GM19025 (cell line): ENCODE measurements around the gene DLL3.

ENCODE experiments used
- ATAC-seq: cut with Tn5 transposase; IDR thresholded peaks from one replicate; pipeline ENCODE4 v1.9.1; 2021; ENCODE audit warnings: mild to moderate bottlenecking, low read depth, moderate library complexity; ENCODE audit not compliant: unreplicated experiment

The DLL3 gene

DNA sequence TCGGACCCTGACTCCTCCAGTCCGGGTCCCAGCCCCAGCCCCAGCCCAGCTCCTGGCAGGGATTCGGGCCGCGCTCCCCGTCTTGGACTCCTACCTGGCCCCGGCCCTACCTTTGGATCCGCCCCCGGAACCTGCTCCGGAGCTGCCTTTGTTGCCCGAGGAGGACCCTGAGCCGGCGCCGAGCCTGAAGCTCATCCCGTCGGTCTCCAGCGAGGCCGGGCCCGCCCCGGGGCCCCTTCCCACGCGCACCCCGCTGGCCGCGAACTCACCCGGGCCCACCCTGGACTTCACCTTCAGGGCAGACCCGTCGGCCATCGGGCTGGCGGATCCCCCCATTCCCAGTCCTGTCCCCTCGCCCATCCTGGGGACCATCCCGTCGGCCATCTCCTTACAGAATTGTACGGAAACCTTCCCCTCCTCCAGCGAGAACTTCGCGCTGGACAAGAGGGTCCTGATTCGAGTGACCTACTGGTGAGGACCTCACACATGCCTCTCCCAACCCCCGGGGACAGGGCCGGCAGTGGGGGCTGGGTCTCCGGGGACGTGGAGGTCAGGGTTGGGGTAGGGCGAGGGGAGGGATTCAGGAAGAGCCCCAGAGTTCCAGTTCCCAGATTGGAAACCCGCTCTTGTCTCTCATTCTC, 16.9 kb downstream of the DLL3 start:
- no peak for ATAC-seq

DNA sequence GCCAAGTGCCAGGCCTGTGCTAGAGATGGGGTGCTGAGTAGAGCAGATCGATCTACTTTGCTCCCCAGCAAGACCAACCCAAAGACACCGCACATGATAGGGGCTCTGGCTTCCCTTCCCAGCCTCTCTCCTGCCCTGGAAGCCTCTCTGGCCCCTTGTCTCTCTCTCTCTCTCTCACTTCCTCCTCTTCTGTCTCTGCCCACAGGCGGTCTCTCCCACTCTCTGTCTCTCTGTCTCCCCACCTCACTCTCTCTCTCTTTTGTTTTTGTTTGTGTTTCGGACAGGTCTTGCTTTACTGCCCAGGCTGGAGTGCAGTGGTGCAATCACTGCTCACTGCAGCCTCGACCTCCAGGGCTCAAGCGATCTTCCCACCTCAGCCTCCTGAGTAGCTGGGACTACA, 17.5 kb downstream of the DLL3 start:
- ATAC-seq, result no peak

DNA sequence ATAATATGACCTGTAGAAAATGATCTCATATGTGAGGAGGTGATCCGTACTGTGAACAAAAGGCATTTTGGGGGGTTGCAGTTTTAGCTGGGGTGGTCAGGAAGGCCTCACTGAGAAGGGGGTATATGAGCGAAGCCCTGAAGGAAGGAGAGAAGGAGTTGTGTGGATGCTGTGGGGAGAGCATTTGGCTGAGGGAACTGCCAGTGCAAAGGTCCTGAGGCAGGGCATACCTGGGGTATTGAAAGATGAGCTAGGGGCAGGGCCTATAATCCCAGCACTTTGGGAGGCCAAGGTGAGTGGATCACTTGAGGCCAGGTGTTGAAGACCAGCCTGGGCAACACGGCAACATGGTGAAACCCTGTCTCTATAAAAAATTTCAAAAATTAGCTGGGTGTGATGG, 18.7 kb downstream of the DLL3 start:
- no peak for ATAC-seq

DNA sequence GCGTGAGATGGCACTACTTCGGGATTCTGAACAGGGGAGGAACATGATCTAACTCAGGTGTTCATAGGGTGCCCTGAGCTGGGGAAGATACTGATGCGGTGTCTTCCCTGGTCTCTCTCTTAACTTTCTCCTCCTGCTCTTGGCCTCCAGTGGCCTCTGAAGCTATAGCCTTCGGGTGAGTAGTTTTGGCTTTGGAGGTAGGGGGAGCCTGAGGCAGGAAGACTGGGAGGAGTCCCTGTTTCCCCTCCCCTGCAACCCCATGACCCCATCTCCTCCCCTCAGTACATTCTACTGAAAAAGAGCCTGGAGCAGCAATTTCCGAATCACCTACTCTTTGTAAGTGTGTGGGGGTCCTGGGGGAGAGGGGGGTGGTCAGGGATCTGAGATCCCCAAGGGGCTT, 19.7 kb downstream of the DLL3 start:
- ATAC-seq, result no peak

DNA sequence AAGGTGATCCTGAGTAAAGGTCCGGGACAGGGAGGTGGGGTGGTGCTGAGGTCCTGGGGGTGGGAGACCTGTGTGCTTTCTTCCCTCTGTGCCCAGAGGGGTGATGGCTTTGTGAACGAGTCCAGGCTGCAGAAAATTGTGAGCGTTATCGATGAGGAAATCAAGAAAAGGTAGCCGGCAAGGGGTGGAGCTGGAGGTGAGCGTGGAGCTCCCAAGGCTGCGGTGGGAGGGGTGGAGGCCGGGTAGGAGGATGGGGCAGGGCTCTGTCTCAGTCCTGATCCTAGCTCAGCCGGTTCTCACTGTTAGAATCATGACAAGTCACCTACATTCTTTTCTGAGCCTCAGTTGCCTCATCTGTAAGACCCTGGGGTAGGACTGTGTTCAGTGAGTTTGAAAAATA, 20.2 kb downstream of the DLL3 start:
- no peak for ATAC-seq

DNA sequence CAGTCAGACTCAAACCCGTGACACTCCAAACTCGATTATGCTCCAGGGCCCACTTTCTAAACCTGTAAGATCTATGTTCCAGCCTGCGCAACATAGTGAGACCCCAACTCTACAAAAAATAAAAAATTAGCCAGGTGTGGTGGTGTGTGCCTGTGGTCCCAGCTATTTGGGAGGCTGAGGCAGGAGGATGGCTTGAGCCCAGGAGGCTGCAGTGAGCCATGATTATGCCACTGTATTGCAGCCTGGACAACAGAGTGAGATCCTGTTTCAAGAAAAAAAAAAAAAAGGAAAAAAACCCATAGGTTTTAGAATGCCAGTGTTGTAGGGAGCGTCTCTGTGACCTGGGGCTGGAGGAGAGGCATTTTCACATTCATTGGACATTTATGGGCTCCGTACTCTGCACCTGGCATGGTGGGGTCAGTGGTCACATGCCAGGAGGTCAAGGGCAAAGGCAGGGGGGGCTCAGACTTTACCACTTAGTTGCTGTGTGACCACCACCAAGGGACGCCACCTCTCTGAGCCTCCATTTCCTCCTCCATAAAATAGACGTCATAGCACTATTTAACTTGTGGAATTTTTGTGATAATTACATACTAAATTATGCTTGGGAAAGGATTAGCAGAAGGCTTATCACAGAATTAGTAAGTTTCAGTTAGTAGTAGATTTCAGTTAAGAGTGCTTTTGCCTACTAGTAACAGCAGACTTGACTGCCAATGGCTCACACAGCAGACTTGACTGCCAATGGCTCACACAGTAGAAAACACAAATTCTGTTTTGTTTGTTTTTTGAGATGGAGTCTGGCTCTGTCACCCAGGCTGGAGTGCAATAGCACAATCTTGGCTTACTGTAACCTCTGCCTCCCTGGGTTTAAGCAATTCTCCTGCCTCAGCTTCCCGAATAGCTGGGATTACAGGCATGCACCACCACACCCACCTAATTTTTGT, 22.1 kb downstream of the DLL3 start:
- ATAC-seq, result no peak

DNA sequence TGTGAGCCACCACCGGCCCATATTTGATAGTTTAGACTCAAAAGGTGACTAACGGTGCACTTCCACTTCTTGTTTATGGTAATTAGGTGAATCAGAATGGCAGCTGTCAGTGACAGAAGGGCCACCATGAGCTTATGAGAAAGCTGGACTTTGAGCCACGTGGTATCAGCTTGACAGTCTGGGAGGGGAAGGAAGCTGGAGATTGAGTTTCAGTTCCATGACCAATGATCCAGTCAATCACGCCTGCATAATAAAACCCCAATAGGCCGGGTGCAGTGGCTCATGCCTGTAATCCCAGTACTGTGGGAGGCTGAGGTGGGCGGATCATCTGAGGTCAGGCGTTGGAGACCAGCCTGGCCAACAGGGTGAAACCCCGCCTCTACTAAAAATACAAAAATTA, 25.7 kb downstream of the DLL3 start:
- no peak for ATAC-seq

DNA sequence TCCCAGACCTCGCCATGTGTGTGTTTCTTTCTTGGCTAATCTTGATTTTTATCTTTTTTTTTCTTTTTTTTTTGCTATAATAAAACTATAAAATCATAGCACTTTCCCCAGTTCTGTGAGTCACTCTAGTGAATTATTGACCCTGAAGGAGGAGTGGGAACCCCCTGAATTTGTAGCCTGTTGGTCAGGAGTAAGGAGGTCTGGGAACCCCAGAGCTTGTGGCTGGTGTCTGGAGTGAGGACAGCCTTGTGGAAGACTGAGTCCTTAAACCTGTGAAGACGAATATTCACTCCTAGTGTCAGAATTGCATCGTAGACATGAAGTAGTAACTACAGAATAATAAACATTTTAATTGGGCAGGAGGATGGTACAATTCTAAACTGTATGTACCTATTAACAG, 26.5 kb downstream of the DLL3 start:
- no peak for ATAC-seq

DNA sequence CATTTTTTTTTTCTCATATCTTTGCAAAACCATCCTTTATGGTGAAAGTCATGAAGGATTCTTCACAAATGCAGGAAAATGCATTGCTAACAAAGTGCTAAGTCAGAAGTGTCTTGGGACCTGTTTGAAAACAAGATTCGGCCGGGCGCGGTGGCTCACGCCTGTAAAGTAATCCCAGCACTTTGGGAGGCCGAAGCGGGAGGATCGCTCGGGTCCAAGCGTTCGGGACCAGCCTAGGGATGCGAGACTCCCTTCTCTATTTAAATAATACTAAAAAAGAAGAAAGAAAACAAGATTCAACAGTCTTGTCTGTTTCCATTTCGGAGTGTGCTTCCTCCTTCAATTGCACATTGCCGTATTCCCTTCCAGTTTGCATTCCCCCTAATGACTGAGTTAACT, 33.1 kb downstream of the DLL3 start:
- no peak for ATAC-seq

DNA sequence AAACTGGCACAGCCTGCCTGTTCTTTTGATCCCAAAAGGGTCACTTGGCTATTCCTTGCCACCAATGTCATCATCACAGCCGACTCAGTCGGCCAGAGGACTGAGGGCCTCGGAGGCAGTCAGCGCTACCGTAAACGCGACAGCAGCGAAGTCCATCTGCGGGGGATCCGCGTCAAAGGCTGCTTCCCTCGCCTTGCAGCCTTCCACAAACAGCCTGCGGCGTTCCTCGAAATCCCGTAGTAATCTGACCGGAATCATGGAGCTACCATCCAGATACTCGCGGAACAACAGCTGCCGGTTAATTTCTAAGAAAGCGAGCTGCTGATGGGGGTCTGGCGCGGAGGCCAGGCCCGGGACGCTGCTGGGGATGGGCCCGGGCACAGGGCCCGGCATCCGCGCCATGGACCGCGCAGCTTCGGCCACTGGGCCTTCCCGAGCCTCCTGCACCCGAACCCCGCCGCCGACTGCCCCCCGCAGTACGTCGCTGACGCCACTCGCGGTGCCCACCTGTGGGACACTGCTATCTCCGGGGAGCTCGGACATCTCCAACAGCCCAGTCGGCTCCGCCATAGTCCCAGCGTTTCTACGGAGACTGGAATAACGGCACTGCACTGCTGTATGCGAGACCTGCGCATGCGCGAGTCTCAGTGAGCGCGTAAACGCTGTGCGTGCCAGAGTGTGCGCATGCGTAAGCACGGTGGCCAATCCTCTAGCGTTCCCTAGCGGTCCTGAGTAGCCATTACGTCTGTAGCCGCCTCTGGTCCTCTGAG, 33.7 kb downstream of the DLL3 start, which contains the start of gene EID2B:
Gene EID2B, minus strand, starts transcription at position 620 of the 770 bp plus-strand sequence. Its CDS starts 50 bp downstream, at position 570.
- peak; percentile 84 for ATAC-seq

DNA sequence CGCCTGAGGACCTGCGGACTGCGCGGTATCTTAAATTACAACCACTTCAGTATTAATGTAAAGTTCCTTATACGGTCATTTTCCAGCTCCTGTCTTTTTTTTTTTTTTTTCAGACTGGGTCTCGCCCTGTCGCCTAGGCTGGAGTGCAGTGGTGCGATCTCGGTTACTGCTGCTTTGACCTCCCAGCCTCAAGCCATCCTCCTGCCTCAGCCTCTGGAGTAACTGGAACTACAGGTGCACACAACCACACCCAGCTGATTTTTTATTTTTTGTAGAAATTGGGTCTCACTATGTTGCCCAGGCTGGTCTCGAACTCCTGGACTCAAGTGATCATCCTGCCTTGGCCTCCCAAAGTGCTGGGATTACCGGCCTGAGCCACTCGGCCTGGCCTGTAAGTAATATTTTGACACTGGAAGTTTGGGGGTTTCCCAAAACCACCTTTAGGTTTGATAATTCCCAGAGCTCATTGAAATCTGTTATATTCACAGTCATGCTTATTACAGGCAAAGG, 34.3 kb downstream of the DLL3 start:
- ATAC-seq, result no peak

DNA sequence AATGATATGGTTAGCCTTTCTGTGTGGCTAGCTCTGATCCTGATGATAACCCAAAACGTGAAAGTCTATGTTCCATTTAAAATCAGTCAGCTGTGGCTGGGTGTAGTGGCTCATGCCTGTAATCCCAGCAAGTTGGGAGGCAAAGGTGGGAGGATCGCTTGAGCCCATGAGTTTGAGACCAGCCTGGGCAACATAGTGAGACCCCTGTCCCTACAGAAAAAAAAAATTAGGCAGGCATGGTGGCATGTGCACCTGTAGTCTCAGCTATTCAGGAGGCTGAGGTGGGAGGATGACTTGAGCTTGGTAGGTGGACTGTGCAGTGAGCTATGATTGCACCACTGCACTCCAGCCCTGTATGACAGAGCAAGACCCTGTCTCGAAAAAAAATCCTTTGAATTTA, 35.0 kb downstream of the DLL3 start:
- ATAC-seq, result no peak

DNA sequence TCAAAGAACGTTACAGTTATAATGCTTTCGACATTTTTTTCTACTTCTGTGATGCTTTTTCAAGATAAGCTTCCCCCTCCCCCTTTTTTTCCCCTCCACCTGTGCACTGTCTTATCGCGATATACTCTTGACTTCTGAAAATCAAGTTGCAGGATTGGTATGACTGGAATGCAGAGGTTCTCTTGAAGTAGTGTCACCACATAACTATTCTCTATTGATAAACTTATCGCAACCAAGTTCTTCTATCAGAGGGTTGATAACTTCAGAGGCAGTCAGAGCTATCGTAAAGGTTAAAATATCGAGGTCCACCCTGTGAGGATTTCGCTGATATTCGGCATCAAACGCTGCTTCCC, 40.4 kb downstream of the DLL3 start:
- no peak for ATAC-seq

DNA sequence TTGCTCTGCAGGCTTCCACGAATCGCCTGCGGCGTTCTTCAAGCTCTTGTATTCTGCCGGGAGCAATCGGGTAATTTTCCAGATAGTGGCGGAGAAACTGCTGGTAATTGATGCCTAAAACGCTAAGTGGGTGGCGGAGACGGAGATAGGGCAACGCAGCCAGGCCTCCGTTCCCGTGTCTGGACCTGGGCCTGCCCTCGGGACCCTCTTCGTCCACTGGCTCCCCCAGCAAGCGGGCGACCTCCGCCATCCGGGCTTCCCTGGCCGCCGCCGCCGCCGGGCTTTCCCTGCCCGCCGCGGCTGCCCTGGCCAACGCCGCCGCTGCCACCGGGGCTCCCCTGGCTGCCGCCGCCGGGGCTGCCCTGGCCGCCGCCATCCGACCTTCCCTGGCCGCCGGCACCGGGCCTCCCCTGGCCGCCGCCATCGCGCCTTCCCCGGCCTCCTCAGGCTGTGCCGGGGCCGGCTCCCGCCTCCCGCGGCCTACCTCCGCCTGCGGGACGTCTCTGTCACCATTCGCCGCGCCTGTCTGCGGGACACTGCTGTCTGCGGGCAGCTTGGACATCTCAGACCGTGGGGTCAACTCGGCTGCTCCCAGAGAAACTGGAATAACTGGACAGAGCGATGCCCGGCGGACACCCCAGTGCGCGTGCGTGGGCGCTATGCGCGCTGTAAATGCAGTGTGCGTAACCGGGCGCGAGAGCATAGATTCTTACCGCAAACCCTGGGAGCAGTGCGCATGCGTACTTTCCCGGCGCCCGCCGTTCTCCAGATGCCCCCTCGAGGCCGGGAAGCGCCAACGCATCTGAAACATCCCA, 41.0 kb downstream of the DLL3 start, which contains the start of gene EID2:
Gene EID2, minus strand, starts transcription at position 644 of the 815 bp plus-strand sequence. Its CDS starts 82 bp downstream, at position 562.
- ATAC-seq, result peak; percentile 77

DNA sequence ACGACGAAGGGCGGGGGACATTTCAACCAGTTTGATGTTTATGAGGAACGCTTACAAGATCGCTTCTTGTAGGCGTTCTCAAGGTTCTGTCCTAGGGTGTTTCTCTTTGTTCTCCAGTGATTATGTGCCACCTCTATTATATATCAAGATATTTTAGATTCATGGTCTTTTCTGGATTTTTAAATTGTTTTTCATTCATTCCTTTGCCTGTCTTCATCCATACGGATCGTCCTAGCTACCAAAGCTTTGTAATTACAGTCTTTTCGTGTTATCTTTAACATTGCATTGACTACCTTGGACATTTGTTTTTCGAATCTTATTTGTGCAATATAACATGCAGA, 41.6 kb downstream of the DLL3 start:
- no peak for ATAC-seq

DNA sequence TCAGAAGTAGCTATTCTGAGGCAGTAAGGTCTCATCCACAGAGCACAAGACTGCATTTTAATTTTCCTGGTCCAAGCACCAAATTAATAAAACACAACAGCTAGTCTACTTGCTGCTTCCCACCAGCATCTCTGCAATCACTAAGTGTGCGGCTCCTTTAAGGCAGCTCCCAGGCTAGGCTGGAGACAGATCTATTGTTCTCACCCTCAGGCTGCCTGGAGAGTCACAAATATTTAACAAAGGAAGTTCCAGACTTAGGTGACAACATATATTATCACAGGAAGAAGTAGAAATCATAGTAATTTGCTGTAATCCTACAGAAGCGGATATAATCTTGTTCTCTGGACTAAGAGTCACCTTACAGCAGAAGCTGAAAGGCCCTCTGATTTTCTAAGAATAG, 43.5 kb downstream of the DLL3 start:
- ATAC-seq, result no peak

DNA sequence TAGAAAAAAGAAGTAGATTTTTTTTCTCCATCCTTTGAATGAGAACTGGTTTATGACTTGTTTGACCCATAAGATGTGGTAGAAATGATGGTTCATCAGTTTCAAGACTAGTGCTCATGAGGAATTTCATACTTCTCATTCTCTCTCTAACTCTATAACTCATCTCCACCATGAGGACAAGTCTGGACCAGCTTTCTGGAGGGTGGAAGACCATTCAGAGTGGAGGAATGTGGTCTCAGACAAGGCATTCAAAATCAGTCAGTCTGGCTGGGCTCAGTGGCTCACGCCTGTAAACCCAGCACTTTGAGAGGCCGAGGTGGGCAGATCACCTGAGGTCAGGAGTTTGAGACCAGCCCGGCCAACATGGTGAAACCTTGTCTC, 44.7 kb downstream of the DLL3 start:
- no peak for ATAC-seq

DNA sequence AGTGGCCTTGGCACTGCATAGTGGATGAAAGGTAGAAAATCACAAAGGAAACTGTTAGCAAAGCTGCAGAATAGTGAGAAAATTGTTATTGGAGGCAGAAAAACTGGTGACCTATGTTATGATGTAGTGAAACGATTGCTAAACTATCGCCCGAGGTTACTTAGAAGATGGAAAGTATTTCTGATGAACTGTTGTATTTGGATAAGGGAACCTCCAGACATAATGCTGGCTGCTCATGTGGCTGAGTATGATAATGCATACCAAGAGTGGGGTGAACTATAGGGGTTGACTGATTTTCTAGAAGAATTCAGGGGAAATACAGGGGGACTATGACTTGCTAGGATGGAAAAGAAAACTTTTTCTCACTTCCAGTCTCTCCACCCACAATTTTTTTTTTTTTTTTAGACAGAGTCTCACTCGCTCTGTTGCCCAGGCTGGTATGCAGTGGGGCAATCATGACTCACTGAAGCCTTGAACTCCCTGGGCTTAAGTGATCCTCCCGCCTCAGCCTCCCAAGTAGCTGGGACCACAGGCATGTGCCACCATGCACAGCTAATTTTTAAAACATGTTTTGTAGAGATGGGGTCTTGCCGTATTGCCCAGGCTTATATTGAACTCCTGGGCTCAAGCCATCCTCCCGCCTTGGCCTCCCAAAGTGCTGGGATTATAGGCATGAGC, 45.6 kb downstream of the DLL3 start:
- no peak for ATAC-seq

DNA sequence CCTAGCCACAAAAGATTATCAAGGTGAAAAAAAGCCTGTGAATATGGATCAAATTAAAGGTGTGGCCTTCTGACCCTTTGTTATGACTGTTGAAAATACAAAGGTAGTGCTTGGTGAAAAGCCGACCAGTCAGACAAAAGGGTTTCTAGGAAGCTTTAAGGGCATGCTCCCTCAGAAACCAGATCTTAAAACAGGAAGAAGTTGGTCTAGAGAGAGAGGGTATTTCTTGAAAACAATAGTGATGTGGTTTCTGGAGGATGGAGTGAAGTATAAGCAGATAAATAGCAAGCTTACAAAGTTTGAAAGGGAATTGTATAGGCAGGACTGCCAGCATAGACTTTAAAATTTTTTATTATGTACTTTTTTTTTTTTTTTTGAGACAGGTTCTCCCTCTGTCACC, 46.2 kb downstream of the DLL3 start:
- no peak for ATAC-seq

DNA sequence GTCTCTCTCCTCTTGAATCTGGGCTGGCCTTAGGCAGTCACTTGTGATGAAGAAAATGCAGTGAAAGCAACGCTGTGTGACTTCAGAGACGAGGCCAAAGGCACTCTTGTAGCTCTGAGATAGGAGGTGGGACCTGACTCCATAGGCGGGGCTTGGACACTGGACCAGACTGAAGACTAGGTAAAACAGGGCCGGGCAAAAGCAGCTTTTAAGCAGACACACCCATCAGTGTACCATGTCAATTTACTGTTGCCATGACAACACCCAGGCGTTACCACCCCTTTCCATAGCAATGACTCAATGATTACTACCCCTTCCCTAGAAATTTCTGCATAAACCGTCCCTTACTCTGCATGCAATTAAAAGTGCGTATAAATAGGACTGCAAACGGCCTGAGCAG, 47.9 kb downstream of the DLL3 start:
- ATAC-seq, result no peak
